Kidney (tissue), 14 donors: ENCODE data around the gene GFRA1. TPM values are rescaled to one million over a fixed set of nuclear protein-coding genes. Genes with fewer than 3 reads are reported as not detected.
A peak's percentile ranks its signal among the peaks of the same experiment; 100 is the strongest.

ENCODE experiments used
- DNase-seq, 5 donors: peaks; one replicate each; pipeline ENCODE4 v3.0.0-alpha.2; 2013 to 2020
- FAIRE-seq: peaks from 2 replicates; lab custom pipeline; 2012; peaks lifted over from hg19 to GRCh38; lab: Jason Lieb, UNC
- H3K27ac ChIP-seq, 2 donors: one replicate each; pipeline ENCODE4 v1.7.0; 2013; ENCODE audit warnings: low read depth in 2 of 2, low read length in 2 of 2, inconsistent platforms in 1 of 2
- H3K27me3 ChIP-seq: one replicate; pipeline ENCODE4 v1.7.1; 2013; ENCODE audit warnings: low read length, inconsistent platforms; ENCODE audit not compliant: control insufficient read depth, insufficient read depth
- H3K36me3 ChIP-seq, 3 donors: one replicate each; pipeline versions ENCODE4 v1.7.0 to v1.7.1; 2013; ENCODE audit warnings: low read length in 3 of 3, control low read depth in 1 of 3, inconsistent platforms in 1 of 3; ENCODE audit not compliant: insufficient read depth in 3 of 3, control insufficient read depth in 2 of 3
- H3K4me1 ChIP-seq, 3 donors: one replicate each; pipeline versions ENCODE4 v1.7.0 to v1.7.1; 2013; ENCODE audit warnings: low read length in 3 of 3, inconsistent platforms in 1 of 3, low read depth in 1 of 3; ENCODE audit not compliant: control insufficient read depth in 2 of 3, insufficient read depth in 2 of 3
- H3K4me3 ChIP-seq, 3 donors: one replicate each; pipeline versions ENCODE4 v1.7.0 to v1.8.1; 2013; ENCODE audit warnings: low read length in 3 of 3, control low read depth in 1 of 3, inconsistent platforms in 1 of 3
- H3K9ac ChIP-seq, 3 donors: one replicate each; pipeline versions ENCODE4 v1.7.0 to v1.7.1; 2013; ENCODE audit warnings: low read length in 3 of 3, control low read depth in 1 of 3, inconsistent platforms in 1 of 3
- H3K9me3 ChIP-seq, 3 donors: one replicate each; pipeline versions ENCODE4 v1.7.0 to v1.7.1; 2013; ENCODE audit warnings: low read length in 3 of 3, control low read depth in 1 of 3, inconsistent platforms in 1 of 3; ENCODE audit not compliant: control insufficient read depth in 2 of 3, insufficient read depth in 1 of 3
- CTCF ChIP-seq: IDR thresholded peaks from 3 replicates; pipeline ENCODE4 v1.5.1; 2012; ENCODE audit warnings: mild to moderate bottlenecking, moderate library complexity, borderline replicate concordance; ENCODE audit not compliant: insufficient read depth; ENCODE audit errors: extremely low read depth
- intact Hi-C: fragments of 100-400 bp; cut with DNase I; formaldehyde crosslinking; loops from one replicate; pipeline ENCODE4 v1.11.1; 2022
- polyA plus RNA-seq: library from polyadenylated mRNA; stranded (reverse); fragments of 350-450 nt; fragmentation: Illumina TruSeq; extraction: RNeasy Lipid Tissue Mini Kit (QIAGEN cat#74804); gene quantifications from one replicate; pipeline ENCODE4 v1.2.3, GENCODE V29; 2014; ENCODE audit warnings: low read depth, low replicate concordance; ENCODE audit not compliant: insufficient read depth
- total RNA-seq: library from RNA; stranded (reverse); fragmentation: NEBNext Ultra II Directional; extraction: Animal tissue kit (Norgen Biotek cat#: 25700); gene quantifications from one replicate; pipeline ENCODE4 v1.2.1, GENCODE V29; 2021
- donor health status: control.
- donor health status: control.
- donor health status: control.
- donor health status: control.
- donor health status: control.
- donor health status: DM: yes; HTN: yes; CAD: no.
- donor health status: Normal renal cell carcinoma (clear cell type).

Gene GFRA1
- total and polyA plus RNA-seq, 2 donors from 2014 or later: 3.0 to 22.3 TPM

GRCh38 chr10:116027355-116027754 lies 245.7 kb downstream of the GFRA1 start:
- H3K9me3 ChIP-seq: peaks cover 0 to 5% (median 0%) of the 10 kb centered on the region in 3 donors
- H3K27ac ChIP-seq: no peak overlapping the region
- no peaks in the 10 kb centered on the region for H3K27me3 ChIP-seq
- intact Hi-C loops: no loop called here
- H3K9ac ChIP-seq: no peak overlapping the region
- H3K36me3 ChIP-seq: no peaks in the 10 kb centered on the region
- H3K4me1 ChIP-seq: no peaks in the 10 kb centered on the region
- no peak overlapping the region for H3K4me3 ChIP-seq
- no peak for DNase-seq
- no peak for TF ChIP-seq CTCF
- no peak for FAIRE-seq

- Histone ChIP-seq H3K27me3 (no peaks in the 10 kb centered on the region), H3K9ac (no peak overlapping the region), H3K9me3 (peaks cover 0 to 5% (median 0%) of the 10 kb centered on the region in 3 donors), H3K4me1 (no peaks in the 10 kb centered on the region), H3K36me3 (no peaks in the 10 kb centered on the region), H3K27ac (no peak overlapping the region), H3K4me3 (no peak overlapping the region)
- TF ChIP-seq CTCF: no peak
- no peak for DNase-seq
- no peak for FAIRE-seq
- intact Hi-C loops: no loop called here
Measured at GRCh38 chr10:116026725-116027124, 246.3 kb downstream of the GFRA1 start.

GRCh38 chr10:116026315-116026714 lies 246.7 kb downstream of the GFRA1 start:
- Histone ChIP-seq H3K36me3 (no peaks in the 10 kb centered on the region), H3K27ac (no peak overlapping the region), H3K9me3 (peaks cover 0 to 5% (median 0%) of the 10 kb centered on the region in 3 donors), H3K4me1 (no peaks in the 10 kb centered on the region), H3K4me3 (no peak overlapping the region), H3K27me3 (no peaks in the 10 kb centered on the region), H3K9ac (no peak overlapping the region)
- FAIRE-seq (no peak), DNase-seq (no peak)
- peak; percentile 6 for TF ChIP-seq CTCF
- intact Hi-C loops: no loop called here

- Histone ChIP-seq H3K9me3 (peaks cover 0 to 5% (median 0%) of the 10 kb centered on the region in 3 donors), H3K4me3 (no peak overlapping the region), H3K36me3 (no peaks in the 10 kb centered on the region), H3K9ac (no peak overlapping the region), H3K27ac (no peak overlapping the region), H3K4me1 (no peaks in the 10 kb centered on the region), H3K27me3 (no peaks in the 10 kb centered on the region)
- DNase-seq (no peak), FAIRE-seq (no peak)
- intact Hi-C loops: no loop called here
- no peak for TF ChIP-seq CTCF
Measured at GRCh38 chr10:116024271-116024878, 248.6 kb downstream of the GFRA1 start.
